ENCODE data around the gene ORM2. TPM values are rescaled to one million over a fixed set of nuclear protein-coding genes. Genes with fewer than 3 reads are reported as not detected.

The ORM2 gene
- total RNA-seq, 2 donors from 2014 or later, result 0.91 to 1.9 TPM

GRCh38 chr9:114372921-114373448 lies 43.3 kb downstream of the ORM2 start:
- WGBS, result 60% methylated on average over 7 of the region's 9 CpGs
- no peak overlapping the region for H3K27ac ChIP-seq
- no peaks in the 10 kb centered on the region for H3K4me1 ChIP-seq (replicated peaks)
- H3K36me3 ChIP-seq, result peaks cover 0 to 11% of the 10 kb centered on the region in 2 donors
- no peaks in the 10 kb centered on the region for H3K27me3 ChIP-seq (replicated peaks; ENCODE audit: insufficient read depth)
- DNase-seq (ENCODE audit: low spot score), result no peak
- H3K4me3 ChIP-seq, result no peak overlapping the region
- intact Hi-C loops (cut with DNase I), result no loop called here
- no peak for TF ChIP-seq POLR2AphosphoS5 (IDR thresholded peaks at IDR 0.05)
- no peak for TF ChIP-seq CTCF (IDR thresholded peaks at IDR 0.05)
- TF ChIP-seq POLR2A (IDR thresholded peaks at IDR 0.05), result no peak
- no peaks in the 10 kb centered on the region for H3K9me3 ChIP-seq

GRCh38 chr9:114373960-114374730 lies 44.5 kb downstream of the ORM2 start:
- 88% methylated on average over 16 of the region's 16 CpGs for WGBS
- intact Hi-C loops (cut with DNase I), result no loop called here
- no peak overlapping the region for H3K4me3 ChIP-seq
- no peaks in the 10 kb centered on the region for H3K9me3 ChIP-seq
- no peaks in the 10 kb centered on the region for H3K27me3 ChIP-seq (replicated peaks; ENCODE audit: insufficient read depth)
- peaks cover 0 to 11% of the 10 kb centered on the region in 2 donors for H3K36me3 ChIP-seq
- TF ChIP-seq POLR2A (IDR thresholded peaks at IDR 0.05), result no peak
- TF ChIP-seq CTCF (IDR thresholded peaks at IDR 0.05), result no peak
- TF ChIP-seq POLR2AphosphoS5 (IDR thresholded peaks at IDR 0.05), result no peak
- no peak overlapping the region for H3K27ac ChIP-seq
- no peaks in the 10 kb centered on the region for H3K4me1 ChIP-seq (replicated peaks)
- DNase-seq (ENCODE audit: low spot score), result no peak

- WGBS, result 81% methylated on average over 9 of the region's 9 CpGs
- Histone ChIP-seq H3K27ac (no peak overlapping the region), H3K9me3 (no peaks in the 10 kb centered on the region), H3K27me3 (replicated peaks; ENCODE audit: insufficient read depth) (no peaks in the 10 kb centered on the region), H3K4me1 (replicated peaks) (no peaks in the 10 kb centered on the region), H3K36me3 (peaks cover 0 to 18% of the 10 kb centered on the region in 2 donors), H3K4me3 (no peak overlapping the region)
- DNase-seq (ENCODE audit: low spot score), result no peak
- TF ChIP-seq POLR2AphosphoS5 (IDR thresholded peaks at IDR 0.05), result no peak
- no peak for TF ChIP-seq CTCF (IDR thresholded peaks at IDR 0.05)
- no peak for TF ChIP-seq POLR2A (IDR thresholded peaks at IDR 0.05)
- intact Hi-C loops (cut with DNase I), result no loop called here
These were observed 45.3 kb downstream of the ORM2 start for GRCh38 chr9:114374936-114375335.

GRCh38 chr9:114375386-114376175 lies 45.9 kb downstream of the ORM2 start:
- no peaks in the 10 kb centered on the region for H3K27me3 ChIP-seq (replicated peaks; ENCODE audit: insufficient read depth)
- WGBS, result 83% methylated on average over 9 of the region's 9 CpGs
- intact Hi-C loops (cut with DNase I), result no loop called here
- H3K9me3 ChIP-seq, result no peaks in the 10 kb centered on the region
- TF ChIP-seq CTCF (IDR thresholded peaks at IDR 0.05) (no peak), POLR2A (IDR thresholded peaks at IDR 0.05) (no peak), POLR2AphosphoS5 (IDR thresholded peaks at IDR 0.05) (no peak)
- no peak overlapping the region for H3K4me3 ChIP-seq
- DNase-seq (ENCODE audit: low spot score), result no peak
- no peaks in the 10 kb centered on the region for H3K4me1 ChIP-seq (replicated peaks)
- peaks cover 0 to 23% of the 10 kb centered on the region in 2 donors for H3K36me3 ChIP-seq
- no peak overlapping the region for H3K27ac ChIP-seq
